ENCODE data around the gene NEK9.

DNA sequence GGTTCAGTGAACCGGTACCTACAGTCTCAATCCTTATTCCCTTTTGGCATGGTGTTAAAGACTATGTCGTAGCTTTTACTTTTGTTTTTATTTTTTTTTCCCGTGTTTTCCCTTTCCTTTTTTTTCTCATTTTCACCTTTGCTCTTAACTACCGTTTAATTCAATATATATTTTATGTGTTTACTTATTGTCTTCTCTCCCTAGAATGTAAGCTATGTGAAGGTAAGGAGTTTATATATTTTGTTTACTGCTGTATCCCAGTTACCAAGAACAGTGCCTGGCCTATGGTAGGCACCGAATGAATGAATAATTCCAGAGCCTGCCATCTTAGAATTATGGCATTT is 75.3 kb downstream of the NEK9 start:
- TF ChIP-seq FOXP1 (CRISPR knock-in tag; IDR thresholded peaks at IDR 0.05; ENCODE audit: borderline replicate concordance) = no peak
- TF ChIP-seq, protein P1, sequence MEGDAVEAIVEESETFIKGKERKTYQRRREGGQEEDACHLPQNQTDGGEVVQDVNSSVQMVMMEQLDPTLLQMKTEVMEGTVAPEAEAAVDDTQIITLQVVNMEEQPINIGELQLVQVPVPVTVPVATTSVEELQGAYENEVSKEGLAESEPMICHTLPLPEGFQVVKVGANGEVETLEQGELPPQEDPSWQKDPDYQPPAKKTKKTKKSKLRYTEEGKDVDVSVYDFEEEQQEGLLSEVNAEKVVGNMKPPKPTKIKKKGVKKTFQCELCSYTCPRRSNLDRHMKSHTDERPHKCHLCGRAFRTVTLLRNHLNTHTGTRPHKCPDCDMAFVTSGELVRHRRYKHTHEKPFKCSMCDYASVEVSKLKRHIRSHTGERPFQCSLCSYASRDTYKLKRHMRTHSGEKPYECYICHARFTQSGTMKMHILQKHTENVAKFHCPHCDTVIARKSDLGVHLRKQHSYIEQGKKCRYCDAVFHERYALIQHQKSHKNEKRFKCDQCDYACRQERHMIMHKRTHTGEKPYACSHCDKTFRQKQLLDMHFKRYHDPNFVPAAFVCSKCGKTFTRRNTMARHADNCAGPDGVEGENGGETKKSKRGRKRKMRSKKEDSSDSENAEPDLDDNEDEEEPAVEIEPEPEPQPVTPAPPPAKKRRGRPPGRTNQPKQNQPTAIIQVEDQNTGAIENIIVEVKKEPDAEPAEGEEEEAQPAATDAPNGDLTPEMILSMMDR (IDR thresholded peaks at IDR 0.05) = no peak
